ENCODE results near the gene LSR.

Gene LSR

DNA sequence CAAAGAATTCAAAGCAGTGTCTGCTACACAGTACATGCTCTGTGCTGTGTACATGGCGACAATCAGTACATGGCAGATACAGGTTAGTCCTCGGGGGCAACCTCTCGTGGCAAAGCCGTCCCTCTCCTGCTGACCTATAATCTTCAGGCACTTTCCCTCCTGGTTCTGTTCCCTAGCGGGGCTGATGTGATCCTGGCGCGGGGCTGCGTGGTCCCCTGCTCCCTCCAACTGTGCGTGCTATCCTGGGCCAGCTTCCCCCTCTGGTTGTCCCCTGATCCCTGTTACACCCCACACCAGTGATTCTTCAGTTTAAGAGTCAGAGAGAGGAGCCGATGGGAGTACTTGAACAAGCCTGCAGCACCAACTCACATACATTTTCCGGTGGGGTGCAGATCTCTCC lies 55.2 kb downstream of the LSR start (continued):
- TF ChIP-seq, protein P1, sequence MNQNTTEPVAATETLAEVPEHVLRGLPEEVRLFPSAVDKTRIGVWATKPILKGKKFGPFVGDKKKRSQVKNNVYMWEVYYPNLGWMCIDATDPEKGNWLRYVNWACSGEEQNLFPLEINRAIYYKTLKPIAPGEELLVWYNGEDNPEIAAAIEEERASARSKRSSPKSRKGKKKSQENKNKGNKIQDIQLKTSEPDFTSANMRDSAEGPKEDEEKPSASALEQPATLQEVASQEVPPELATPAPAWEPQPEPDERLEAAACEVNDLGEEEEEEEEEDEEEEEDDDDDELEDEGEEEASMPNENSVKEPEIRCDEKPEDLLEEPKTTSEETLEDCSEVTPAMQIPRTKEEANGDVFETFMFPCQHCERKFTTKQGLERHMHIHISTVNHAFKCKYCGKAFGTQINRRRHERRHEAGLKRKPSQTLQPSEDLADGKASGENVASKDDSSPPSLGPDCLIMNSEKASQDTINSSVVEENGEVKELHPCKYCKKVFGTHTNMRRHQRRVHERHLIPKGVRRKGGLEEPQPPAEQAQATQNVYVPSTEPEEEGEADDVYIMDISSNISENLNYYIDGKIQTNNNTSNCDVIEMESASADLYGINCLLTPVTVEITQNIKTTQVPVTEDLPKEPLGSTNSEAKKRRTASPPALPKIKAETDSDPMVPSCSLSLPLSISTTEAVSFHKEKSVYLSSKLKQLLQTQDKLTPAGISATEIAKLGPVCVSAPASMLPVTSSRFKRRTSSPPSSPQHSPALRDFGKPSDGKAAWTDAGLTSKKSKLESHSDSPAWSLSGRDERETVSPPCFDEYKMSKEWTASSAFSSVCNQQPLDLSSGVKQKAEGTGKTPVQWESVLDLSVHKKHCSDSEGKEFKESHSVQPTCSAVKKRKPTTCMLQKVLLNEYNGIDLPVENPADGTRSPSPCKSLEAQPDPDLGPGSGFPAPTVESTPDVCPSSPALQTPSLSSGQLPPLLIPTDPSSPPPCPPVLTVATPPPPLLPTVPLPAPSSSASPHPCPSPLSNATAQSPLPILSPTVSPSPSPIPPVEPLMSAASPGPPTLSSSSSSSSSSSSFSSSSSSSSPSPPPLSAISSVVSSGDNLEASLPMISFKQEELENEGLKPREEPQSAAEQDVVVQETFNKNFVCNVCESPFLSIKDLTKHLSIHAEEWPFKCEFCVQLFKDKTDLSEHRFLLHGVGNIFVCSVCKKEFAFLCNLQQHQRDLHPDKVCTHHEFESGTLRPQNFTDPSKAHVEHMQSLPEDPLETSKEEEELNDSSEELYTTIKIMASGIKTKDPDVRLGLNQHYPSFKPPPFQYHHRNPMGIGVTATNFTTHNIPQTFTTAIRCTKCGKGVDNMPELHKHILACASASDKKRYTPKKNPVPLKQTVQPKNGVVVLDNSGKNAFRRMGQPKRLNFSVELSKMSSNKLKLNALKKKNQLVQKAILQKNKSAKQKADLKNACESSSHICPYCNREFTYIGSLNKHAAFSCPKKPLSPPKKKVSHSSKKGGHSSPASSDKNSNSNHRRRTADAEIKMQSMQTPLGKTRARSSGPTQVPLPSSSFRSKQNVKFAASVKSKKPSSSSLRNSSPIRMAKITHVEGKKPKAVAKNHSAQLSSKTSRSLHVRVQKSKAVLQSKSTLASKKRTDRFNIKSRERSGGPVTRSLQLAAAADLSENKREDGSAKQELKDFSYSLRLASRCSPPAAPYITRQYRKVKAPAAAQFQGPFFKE (tag by site-specific recombination; IDR thresholded peaks at IDR 0.05; ENCODE audit: borderline replicate concordance), result no peak
- TF ChIP-seq, protein P2, sequence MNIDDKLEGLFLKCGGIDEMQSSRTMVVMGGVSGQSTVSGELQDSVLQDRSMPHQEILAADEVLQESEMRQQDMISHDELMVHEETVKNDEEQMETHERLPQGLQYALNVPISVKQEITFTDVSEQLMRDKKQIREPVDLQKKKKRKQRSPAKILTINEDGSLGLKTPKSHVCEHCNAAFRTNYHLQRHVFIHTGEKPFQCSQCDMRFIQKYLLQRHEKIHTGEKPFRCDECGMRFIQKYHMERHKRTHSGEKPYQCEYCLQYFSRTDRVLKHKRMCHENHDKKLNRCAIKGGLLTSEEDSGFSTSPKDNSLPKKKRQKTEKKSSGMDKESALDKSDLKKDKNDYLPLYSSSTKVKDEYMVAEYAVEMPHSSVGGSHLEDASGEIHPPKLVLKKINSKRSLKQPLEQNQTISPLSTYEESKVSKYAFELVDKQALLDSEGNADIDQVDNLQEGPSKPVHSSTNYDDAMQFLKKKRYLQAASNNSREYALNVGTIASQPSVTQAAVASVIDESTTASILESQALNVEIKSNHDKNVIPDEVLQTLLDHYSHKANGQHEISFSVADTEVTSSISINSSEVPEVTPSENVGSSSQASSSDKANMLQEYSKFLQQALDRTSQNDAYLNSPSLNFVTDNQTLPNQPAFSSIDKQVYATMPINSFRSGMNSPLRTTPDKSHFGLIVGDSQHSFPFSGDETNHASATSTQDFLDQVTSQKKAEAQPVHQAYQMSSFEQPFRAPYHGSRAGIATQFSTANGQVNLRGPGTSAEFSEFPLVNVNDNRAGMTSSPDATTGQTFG (tag by site-specific recombination; IDR thresholded peaks at IDR 0.05; ENCODE audit: borderline replicate concordance), result no peak
- TF ChIP-seq ZFP41 (tag by site-specific recombination; IDR thresholded peaks at IDR 0.05; ENCODE audit: borderline replicate concordance) (no peak), ZNF600 (tag by site-specific recombination; IDR thresholded peaks at IDR 0.05) (no peak), ZNF558 (tag by site-specific recombination; IDR thresholded peaks at IDR 0.05) (no peak), ZNF394 (tag by site-specific recombination; IDR thresholded peaks at IDR 0.05; ENCODE audit: borderline replicate concordance) (no peak), ZFP37 (tag by site-specific recombination; IDR thresholded peaks at IDR 0.05) (no peak), ZNF510 (tag by site-specific recombination; IDR thresholded peaks at IDR 0.05; ENCODE audit: insufficient replicate concordance) (no peak)
- TF ChIP-seq, protein P3, sequence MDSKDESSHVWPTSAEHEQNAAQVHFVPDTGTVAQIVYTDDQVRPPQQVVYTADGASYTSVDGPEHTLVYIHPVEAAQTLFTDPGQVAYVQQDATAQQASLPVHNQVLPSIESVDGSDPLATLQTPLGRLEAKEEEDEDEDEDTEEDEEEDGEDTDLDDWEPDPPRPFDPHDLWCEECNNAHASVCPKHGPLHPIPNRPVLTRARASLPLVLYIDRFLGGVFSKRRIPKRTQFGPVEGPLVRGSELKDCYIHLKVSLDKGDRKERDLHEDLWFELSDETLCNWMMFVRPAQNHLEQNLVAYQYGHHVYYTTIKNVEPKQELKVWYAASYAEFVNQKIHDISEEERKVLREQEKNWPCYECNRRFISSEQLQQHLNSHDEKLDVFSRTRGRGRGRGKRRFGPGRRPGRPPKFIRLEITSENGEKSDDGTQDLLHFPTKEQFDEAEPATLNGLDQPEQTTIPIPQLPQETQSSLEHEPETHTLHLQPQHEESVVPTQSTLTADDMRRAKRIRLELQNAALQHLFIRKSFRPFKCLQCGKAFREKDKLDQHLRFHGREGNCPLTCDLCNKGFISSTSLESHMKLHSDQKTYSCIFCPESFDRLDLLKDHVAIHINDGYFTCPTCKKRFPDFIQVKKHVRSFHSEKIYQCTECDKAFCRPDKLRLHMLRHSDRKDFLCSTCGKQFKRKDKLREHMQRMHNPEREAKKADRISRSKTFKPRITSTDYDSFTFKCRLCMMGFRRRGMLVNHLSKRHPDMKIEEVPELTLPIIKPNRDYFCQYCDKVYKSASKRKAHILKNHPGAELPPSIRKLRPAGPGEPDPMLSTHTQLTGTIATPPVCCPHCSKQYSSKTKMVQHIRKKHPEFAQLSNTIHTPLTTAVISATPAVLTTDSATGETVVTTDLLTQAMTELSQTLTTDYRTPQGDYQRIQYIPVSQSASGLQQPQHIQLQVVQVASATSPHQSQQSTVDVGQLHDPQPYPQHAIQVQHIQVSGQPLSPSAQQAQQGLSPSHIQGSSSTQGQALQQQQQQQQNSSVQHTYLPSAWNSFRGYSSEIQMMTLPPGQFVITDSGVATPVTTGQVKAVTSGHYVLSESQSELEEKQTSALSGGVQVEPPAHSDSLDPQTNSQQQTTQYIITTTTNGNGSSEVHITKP (tag by site-specific recombination; IDR thresholded peaks at IDR 0.05), result no peak
- TF ChIP-seq, protein P4, sequence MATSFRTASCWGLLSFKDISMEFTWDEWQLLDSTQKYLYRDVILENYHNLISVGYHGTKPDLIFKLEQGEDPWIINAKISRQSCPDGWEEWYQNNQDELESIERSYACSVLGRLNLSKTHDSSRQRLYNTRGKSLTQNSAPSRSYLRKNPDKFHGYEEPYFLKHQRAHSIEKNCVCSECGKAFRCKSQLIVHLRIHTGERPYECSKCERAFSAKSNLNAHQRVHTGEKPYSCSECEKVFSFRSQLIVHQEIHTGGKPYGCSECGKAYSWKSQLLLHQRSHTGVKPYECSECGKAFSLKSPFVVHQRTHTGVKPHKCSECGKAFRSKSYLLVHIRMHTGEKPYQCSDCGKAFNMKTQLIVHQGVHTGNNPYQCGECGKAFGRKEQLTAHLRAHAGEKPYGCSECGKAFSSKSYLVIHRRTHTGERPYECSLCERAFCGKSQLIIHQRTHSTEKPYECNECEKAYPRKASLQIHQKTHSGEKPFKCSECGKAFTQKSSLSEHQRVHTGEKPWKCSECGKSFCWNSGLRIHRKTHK (tag by site-specific recombination; IDR thresholded peaks at IDR 0.05), result no peak

DNA sequence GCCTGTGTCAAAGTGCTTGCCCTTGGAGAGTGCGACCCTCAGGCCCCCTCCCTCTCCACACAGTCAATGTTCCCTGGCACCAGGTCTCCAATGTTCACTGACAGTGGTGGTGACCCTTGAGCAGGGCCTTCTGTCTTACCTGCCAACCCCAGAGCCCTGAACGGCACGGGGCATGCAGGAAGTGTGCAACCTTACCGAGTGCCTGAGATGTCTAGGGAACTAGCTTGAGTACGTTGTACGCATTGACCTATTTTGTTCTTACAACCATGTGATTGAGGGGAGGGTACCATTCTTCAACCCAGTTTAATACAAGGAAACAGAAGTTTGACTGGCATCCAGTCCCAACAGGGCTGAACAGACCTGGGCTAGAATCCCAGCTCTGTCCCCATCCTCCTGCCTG lies 56.4 kb downstream of the LSR start:
- POLR2A ChIA-PET, result interaction anchor here (0.6 kb wide), 2 partner anchors 151 to 157 kb away, joined by 3 to 5 read pairs; no protein-coding TSS in a partner anchor

More for the DNA sequence above, 56.4 kb downstream of the LSR start:
- H3K4me3 ChIP-seq (ENCODE audit: low read depth, low read length), result no peak overlapping the region
- CTCF ChIA-PET, result interaction anchor here (0.7 to 1.6 kb wide), 5 partner anchors 15 to 262 kb away, joined by 3 to 7 read pairs (median 3); no protein-coding TSS in a partner anchor
- H3K4me1 ChIP-seq (ENCODE audit: control insufficient read depth, insufficient read depth, low read length), result no peaks in the 10 kb centered on the region
- no peaks in the 10 kb centered on the region for H3K9me3 ChIP-seq (ENCODE audit: control insufficient read depth, insufficient read depth, low read depth, low read length)
- TF ChIP-seq ZBTB48 (tag by site-specific recombination; IDR thresholded peaks at IDR 0.05) (no peak), ZNF530 (tag by site-specific recombination; IDR thresholded peaks at IDR 0.05; ENCODE audit: low read depth) (no peak), ZNF37A (tag by site-specific recombination; IDR thresholded peaks at IDR 0.05) (no peak), HOXC10 (CRISPR knock-in tag; IDR thresholded peaks at IDR 0.05) (no peak), ZIC2 (tag by site-specific recombination; IDR thresholded peaks at IDR 0.05) (no peak), ZBTB8A (tag by site-specific recombination; IDR thresholded peaks at IDR 0.05) (no peak)
- TF ChIP-seq, protein P5, sequence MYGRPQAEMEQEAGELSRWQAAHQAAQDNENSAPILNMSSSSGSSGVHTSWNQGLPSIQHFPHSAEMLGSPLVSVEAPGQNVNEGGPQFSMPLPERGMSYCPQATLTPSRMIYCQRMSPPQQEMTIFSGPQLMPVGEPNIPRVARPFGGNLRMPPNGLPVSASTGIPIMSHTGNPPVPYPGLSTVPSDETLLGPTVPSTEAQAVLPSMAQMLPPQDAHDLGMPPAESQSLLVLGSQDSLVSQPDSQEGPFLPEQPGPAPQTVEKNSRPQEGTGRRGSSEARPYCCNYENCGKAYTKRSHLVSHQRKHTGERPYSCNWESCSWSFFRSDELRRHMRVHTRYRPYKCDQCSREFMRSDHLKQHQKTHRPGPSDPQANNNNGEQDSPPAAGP (tag by site-specific recombination; IDR thresholded peaks at IDR 0.05), result no peak
- TF ChIP-seq, protein P6, sequence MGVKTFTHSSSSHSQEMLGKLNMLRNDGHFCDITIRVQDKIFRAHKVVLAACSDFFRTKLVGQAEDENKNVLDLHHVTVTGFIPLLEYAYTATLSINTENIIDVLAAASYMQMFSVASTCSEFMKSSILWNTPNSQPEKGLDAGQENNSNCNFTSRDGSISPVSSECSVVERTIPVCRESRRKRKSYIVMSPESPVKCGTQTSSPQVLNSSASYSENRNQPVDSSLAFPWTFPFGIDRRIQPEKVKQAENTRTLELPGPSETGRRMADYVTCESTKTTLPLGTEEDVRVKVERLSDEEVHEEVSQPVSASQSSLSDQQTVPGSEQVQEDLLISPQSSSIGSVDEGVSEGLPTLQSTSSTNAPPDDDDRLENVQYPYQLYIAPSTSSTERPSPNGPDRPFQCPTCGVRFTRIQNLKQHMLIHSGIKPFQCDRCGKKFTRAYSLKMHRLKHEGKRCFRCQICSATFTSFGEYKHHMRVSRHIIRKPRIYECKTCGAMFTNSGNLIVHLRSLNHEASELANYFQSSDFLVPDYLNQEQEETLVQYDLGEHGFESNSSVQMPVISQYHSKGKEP (tag by site-specific recombination; IDR thresholded peaks at IDR 0.05), result no peak
- no peak overlapping the region for H3K27ac ChIP-seq (ENCODE audit: extremely low read depth, low read depth, low read length)
- no peaks in the 10 kb centered on the region for H3K36me3 ChIP-seq (ENCODE audit: control insufficient read depth in 2 of 2, insufficient read depth in 1 of 2, low read length in 2 of 2)
